MM.1S (cell line): ENCODE measurements around the gene INTS13.

Experiments
- CTCF ChIP-seq: fragments of 300-600 bp; sonication (generic); IDR thresholded peaks from 2 replicates; pipeline ENCODE4 v1.5.1; 2016; ENCODE audit warnings: antibody characterized with exemption, low read length, mixed read lengths
- EZH2 ChIP-seq: fragments of 300-600 bp; sonication (generic); optimal IDR thresholded peaks from 2 replicates; pipeline ENCODE3; 2017; ENCODE audit warnings: low read depth, mild to moderate bottlenecking, antibody characterized with exemption, low read length, mixed read lengths
- EZH2phosphoT487 ChIP-seq: fragments of 300-600 bp; sonication (generic); IDR thresholded peaks from 2 replicates; pipeline ENCODE4 v1.6.1; 2018; ENCODE audit warnings: antibody characterized with exemption, low read length

GRCh38 chr12:26863515-26863914 is 74.3 kb downstream of the INTS13 start:
- TF ChIP-seq CTCF, result peak; percentile 47
- no peak for TF ChIP-seq EZH2
- no peak for TF ChIP-seq EZH2phosphoT487
